ENCODE data around the gene ATRNL1. TPM values are rescaled to one million over a fixed set of nuclear protein-coding genes. Genes with fewer than 3 reads are reported as not detected.

The ATRNL1 gene, protein sequence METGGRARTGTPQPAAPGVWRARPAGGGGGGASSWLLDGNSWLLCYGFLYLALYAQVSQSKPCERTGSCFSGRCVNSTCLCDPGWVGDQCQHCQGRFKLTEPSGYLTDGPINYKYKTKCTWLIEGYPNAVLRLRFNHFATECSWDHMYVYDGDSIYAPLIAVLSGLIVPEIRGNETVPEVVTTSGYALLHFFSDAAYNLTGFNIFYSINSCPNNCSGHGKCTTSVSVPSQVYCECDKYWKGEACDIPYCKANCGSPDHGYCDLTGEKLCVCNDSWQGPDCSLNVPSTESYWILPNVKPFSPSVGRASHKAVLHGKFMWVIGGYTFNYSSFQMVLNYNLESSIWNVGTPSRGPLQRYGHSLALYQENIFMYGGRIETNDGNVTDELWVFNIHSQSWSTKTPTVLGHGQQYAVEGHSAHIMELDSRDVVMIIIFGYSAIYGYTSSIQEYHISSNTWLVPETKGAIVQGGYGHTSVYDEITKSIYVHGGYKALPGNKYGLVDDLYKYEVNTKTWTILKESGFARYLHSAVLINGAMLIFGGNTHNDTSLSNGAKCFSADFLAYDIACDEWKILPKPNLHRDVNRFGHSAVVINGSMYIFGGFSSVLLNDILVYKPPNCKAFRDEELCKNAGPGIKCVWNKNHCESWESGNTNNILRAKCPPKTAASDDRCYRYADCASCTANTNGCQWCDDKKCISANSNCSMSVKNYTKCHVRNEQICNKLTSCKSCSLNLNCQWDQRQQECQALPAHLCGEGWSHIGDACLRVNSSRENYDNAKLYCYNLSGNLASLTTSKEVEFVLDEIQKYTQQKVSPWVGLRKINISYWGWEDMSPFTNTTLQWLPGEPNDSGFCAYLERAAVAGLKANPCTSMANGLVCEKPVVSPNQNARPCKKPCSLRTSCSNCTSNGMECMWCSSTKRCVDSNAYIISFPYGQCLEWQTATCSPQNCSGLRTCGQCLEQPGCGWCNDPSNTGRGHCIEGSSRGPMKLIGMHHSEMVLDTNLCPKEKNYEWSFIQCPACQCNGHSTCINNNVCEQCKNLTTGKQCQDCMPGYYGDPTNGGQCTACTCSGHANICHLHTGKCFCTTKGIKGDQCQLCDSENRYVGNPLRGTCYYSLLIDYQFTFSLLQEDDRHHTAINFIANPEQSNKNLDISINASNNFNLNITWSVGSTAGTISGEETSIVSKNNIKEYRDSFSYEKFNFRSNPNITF (N-terminal part only)
- total RNA-seq, result 10 to 100 TPM in 1 of 4 donors, 1 to 10 TPM in 3; 3.5 to 27.2 (median 4.1) TPM

DNA sequence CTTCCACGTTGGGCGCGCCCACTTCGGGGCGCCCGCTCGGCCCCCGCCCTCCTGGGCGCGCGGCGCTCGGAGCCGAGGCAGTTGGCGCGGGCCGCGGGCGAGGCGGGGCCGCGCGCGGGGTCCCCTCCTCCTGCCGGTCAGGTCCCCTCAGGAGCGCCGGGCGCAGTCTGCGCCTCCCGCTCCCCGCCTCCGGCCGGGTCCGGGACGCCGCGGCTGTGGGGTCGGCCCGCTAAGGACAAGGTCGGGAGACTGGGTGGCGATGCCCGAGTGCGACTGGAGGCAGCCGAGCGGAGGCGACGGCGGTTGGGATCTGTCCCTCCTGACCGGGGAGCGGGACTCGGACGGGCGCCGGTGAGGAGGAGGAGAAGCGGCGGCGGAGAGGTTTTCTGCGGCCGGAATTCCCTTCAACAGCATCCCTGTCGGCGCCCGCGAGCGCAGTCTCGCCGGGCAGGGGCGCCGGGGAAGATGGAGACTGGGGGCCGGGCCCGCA is at the start of gene ATRNL1:
ATRNL1 (plus strand) TSS at position 80 of the 490 bp plus-strand sequence; CDS start at position 466, 386 bp downstream.
- H3K9me3 ChIP-seq, result no peaks in the 10 kb centered on the region
- H3K4me1 ChIP-seq, result peaks cover 0 to 9% (median 7%) of the 10 kb centered on the region in 4 donors
- peak within 1 kb of the TSS; percentile 46 to 67 (median 62) for H3K4me3 ChIP-seq
- H3K27me3 ChIP-seq, result peaks cover 0 to 8% of the 10 kb centered on the region in 2 donors
- no peak for TF ChIP-seq POLR2A (IDR thresholded peaks at IDR 0.05)
- TF ChIP-seq, protein P1, sequence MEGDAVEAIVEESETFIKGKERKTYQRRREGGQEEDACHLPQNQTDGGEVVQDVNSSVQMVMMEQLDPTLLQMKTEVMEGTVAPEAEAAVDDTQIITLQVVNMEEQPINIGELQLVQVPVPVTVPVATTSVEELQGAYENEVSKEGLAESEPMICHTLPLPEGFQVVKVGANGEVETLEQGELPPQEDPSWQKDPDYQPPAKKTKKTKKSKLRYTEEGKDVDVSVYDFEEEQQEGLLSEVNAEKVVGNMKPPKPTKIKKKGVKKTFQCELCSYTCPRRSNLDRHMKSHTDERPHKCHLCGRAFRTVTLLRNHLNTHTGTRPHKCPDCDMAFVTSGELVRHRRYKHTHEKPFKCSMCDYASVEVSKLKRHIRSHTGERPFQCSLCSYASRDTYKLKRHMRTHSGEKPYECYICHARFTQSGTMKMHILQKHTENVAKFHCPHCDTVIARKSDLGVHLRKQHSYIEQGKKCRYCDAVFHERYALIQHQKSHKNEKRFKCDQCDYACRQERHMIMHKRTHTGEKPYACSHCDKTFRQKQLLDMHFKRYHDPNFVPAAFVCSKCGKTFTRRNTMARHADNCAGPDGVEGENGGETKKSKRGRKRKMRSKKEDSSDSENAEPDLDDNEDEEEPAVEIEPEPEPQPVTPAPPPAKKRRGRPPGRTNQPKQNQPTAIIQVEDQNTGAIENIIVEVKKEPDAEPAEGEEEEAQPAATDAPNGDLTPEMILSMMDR (IDR thresholded peaks at IDR 0.05), result no peak
- H3K36me3 ChIP-seq, result no peaks in the 10 kb centered on the region
- H3K27ac ChIP-seq, result peak within 1 kb of the TSS; percentile 5 to 75 (median 28)
- peak; percentile 22 to 52 (median 51) for DNase-seq

DNA sequence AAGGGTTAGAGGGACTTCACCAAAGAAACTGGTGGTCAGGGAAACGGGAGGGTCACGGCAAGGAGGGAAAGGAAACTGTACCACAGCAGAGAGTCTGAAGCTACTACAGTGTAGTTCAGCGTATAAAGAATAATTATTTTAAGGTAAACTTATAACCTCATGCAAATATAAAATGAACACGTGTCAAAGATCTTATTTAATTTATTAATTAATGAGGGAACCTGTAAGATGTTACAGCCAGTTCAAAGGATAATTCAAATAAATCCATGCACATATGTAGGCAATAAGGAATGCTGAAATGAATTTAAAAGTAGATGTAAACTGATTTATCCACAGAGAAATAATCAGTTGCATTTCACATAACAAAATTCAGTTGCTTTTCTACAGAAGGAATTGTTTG is 49.4 kb upstream of the ATRNL1 start:
- H3K4me3 ChIP-seq, result no peak overlapping the region
- no peak for DNase-seq
- no peak overlapping the region for H3K27ac ChIP-seq
- H3K4me1 ChIP-seq, result no peaks in the 10 kb centered on the region
- no peaks in the 10 kb centered on the region for H3K27me3 ChIP-seq
- no peaks in the 10 kb centered on the region for H3K36me3 ChIP-seq
- TF ChIP-seq, protein P1 (IDR thresholded peaks at IDR 0.05), result no peak
- no peak for TF ChIP-seq POLR2A (IDR thresholded peaks at IDR 0.05)
- H3K9me3 ChIP-seq, result no peaks in the 10 kb centered on the region

DNA sequence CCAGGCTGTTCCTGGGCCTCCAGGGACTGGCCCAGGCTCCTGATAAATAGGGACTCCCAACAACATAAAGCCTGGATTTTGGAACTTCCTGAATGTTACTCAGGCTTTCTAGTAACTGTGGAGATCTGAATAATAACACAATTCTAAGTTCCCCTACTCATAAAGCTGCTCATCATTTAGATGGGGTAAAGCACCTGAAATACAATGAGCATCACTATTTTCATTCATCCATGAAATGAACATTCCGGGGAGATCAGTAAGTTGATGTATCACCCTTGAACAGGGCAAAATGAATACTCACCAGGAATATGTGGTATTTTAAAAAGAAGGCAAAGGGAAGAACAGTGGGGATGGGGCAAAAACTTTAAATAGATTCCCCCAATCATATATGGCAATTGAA is 48.3 kb upstream of the ATRNL1 start:
- Histone ChIP-seq H3K27me3 (no peaks in the 10 kb centered on the region), H3K36me3 (no peaks in the 10 kb centered on the region), H3K4me1 (no peaks in the 10 kb centered on the region), H3K27ac (no peak overlapping the region), H3K4me3 (no peak overlapping the region), H3K9me3 (no peaks in the 10 kb centered on the region)
- TF ChIP-seq POLR2A (IDR thresholded peaks at IDR 0.05), result no peak
- TF ChIP-seq, protein P1 (IDR thresholded peaks at IDR 0.05), result no peak
- DNase-seq, result no peak

DNA sequence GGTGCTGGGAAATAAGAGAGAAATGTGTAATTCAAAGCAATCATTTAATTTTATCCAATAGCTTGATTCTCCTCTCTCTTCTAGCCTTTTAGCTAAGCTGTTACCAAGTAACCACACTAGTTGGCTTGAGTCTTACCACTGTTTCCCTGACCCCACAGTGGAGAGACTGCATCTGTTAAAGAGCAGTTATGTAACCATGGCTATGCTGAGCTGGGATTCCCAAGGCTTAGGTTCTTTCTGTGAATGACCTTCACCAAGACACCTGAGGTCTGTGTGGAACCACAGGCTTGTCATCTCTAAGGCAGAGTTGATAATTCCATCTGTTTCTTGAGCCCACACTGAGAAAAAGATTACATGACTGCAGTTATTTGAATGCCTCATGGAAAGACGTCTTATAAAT is 47.7 kb upstream of the ATRNL1 start:
- TF ChIP-seq POLR2A (IDR thresholded peaks at IDR 0.05), result no peak
- TF ChIP-seq, protein P1 (IDR thresholded peaks at IDR 0.05), result no peak
- H3K36me3 ChIP-seq, result no peaks in the 10 kb centered on the region
- H3K9me3 ChIP-seq, result no peaks in the 10 kb centered on the region
- H3K27ac ChIP-seq, result no peak overlapping the region
- no peaks in the 10 kb centered on the region for H3K4me1 ChIP-seq
- DNase-seq, result no peak
- no peak overlapping the region for H3K4me3 ChIP-seq
- no peaks in the 10 kb centered on the region for H3K27me3 ChIP-seq

DNA sequence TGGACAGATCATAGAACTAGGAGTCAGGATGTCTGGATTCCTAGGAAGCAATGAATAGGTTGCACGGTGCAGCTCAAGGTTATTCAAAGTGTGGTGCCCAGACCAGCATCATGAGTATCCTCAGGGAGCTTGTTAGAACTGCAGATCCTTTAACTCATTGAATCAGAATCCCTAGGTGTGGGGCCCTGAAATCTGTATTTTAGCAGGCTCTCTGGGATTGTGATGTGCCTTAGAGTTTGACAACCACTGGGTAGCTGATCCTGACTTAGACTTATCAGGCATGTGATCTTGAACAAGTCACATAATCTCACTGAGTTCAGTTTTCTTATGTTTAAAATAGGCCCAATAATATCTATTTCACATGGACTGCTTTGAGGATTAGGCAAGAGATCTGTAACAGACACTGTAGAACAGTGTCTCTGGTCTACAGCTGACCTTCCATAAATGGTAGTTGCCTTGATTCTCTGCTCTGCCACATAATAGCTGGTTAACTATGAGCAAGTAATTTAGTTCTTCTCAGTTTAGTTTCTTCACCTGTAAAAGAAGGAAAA is 46.4 kb upstream of the ATRNL1 start:
- DNase-seq, result no peak
- H3K36me3 ChIP-seq, result no peaks in the 10 kb centered on the region
- no peaks in the 10 kb centered on the region for H3K27me3 ChIP-seq
- no peaks in the 10 kb centered on the region for H3K9me3 ChIP-seq
- H3K27ac ChIP-seq, result no peak overlapping the region
- TF ChIP-seq, protein P1 (IDR thresholded peaks at IDR 0.05), result no peak
- no peak for TF ChIP-seq POLR2A (IDR thresholded peaks at IDR 0.05)
- H3K4me1 ChIP-seq, result no peaks in the 10 kb centered on the region
- H3K4me3 ChIP-seq, result no peak overlapping the region

All from Peyer's patch (tissue), 4 donors.